ENCODE data around the gene AGTR1. TPM values are rescaled to one million over a fixed set of nuclear protein-coding genes. Genes with fewer than 3 reads are reported as not detected.

AGTR1 gene
- total RNA-seq, 1 experiment from 2014 or later, result not detected

GRCh38 chr3:148728753-148729152 lies 31.1 kb downstream of the AGTR1 start:
- CTCF ChIA-PET, result interaction anchor here (0.7 kb wide), 2 partner anchors 14 to 349 kb away, joined by 3 read pairs; no protein-coding TSS in a partner anchor

GRCh38 chr3:148729476-148730055 lies 31.9 kb downstream of the AGTR1 start:
- Mint-ChIP-seq H3K36me3 (ENCODE audit: insufficient read depth, unreplicated experiment) (no peaks in the 10 kb centered on the region), H3K27me3 (ENCODE audit: insufficient read depth, unreplicated experiment) (peaks cover 53% of the 10 kb centered on the region), H3K27ac (ENCODE audit: low read depth, unreplicated experiment) (no peak overlapping the region), H3K4me3 (ENCODE audit: unreplicated experiment) (no peak overlapping the region), H3K4me1 (ENCODE audit: insufficient read depth, unreplicated experiment) (no peaks in the 10 kb centered on the region), H3K9me3 (ENCODE audit: unreplicated experiment) (no peaks in the 10 kb centered on the region)
- TF ChIP-seq CTCF (IDR thresholded peaks at IDR 0.05; ENCODE audit: unreplicated experiment), result no peak
- CTCF ChIA-PET, result interaction anchor here (1.1 kb wide), 1 partner anchor 214 kb away, joined by 3 read pairs; no protein-coding TSS in a partner anchor
- DNase-seq (ENCODE audit: unreplicated experiment), result no peak
- intact Hi-C loops (cut with micrococcal nuclease), result no loop called here
- POLR2A ChIA-PET, result interaction anchor here (0.6 kb wide), 1 partner anchor 10 kb away, joined by 3 read pairs; no protein-coding TSS in a partner anchor
- BruUV-seq (replicated peaks), result no TSS peak

More at GRCh38 chr3:148728753-148729152, 31.1 kb downstream of the AGTR1 start:
- Mint-ChIP-seq H3K9me3 (ENCODE audit: unreplicated experiment) (no peaks in the 10 kb centered on the region), H3K4me1 (ENCODE audit: insufficient read depth, unreplicated experiment) (no peaks in the 10 kb centered on the region), H3K27ac (ENCODE audit: low read depth, unreplicated experiment) (no peak overlapping the region), H3K4me3 (ENCODE audit: unreplicated experiment) (no peak overlapping the region), H3K36me3 (ENCODE audit: insufficient read depth, unreplicated experiment) (no peaks in the 10 kb centered on the region), H3K27me3 (ENCODE audit: insufficient read depth, unreplicated experiment) (peaks cover 53% of the 10 kb centered on the region)
- intact Hi-C loops (cut with micrococcal nuclease), result no loop called here
- TF ChIP-seq CTCF (IDR thresholded peaks at IDR 0.05; ENCODE audit: unreplicated experiment), result no peak
- no TSS peak for BruUV-seq (replicated peaks)
- DNase-seq (ENCODE audit: unreplicated experiment), result no peak
- POLR2A ChIA-PET, result no interaction called here

GRCh38 chr3:148730676-148731075 lies 33.0 kb downstream of the AGTR1 start:
- POLR2A ChIA-PET, result no interaction called here
- no TSS peak for BruUV-seq (replicated peaks)

GRCh38 chr3:148735597-148735996 lies 37.9 kb downstream of the AGTR1 start:
- Mint-ChIP-seq H3K27me3 (ENCODE audit: insufficient read depth, unreplicated experiment) (peaks cover 61% of the 10 kb centered on the region), H3K4me3 (ENCODE audit: unreplicated experiment) (no peak overlapping the region), H3K36me3 (ENCODE audit: insufficient read depth, unreplicated experiment) (no peaks in the 10 kb centered on the region), H3K27ac (ENCODE audit: low read depth, unreplicated experiment) (no peak overlapping the region), H3K9me3 (ENCODE audit: unreplicated experiment) (no peaks in the 10 kb centered on the region), H3K4me1 (ENCODE audit: insufficient read depth, unreplicated experiment) (no peaks in the 10 kb centered on the region)
- BruUV-seq (replicated peaks), result no TSS peak
- intact Hi-C loops (cut with micrococcal nuclease), result no loop called here
- DNase-seq (ENCODE audit: unreplicated experiment), result no peak
- ChIA-PET POLR2A (no interaction called here), CTCF (interaction anchor here (0.6 to 0.7 kb wide), 2 partner anchors 37 to 387 kb away, joined by 3 read pairs; no protein-coding TSS in a partner anchor)
- no peak for TF ChIP-seq CTCF (IDR thresholded peaks at IDR 0.05; ENCODE audit: unreplicated experiment)

More at GRCh38 chr3:148730676-148731075, 33.0 kb downstream of the AGTR1 start:
- no peak for TF ChIP-seq CTCF (IDR thresholded peaks at IDR 0.05; ENCODE audit: unreplicated experiment)
- H3K36me3 Mint-ChIP-seq (ENCODE audit: insufficient read depth, unreplicated experiment), result no peaks in the 10 kb centered on the region
- no peaks in the 10 kb centered on the region for H3K4me1 Mint-ChIP-seq (ENCODE audit: insufficient read depth, unreplicated experiment)
- CTCF ChIA-PET, result interaction anchor here (1.1 to 1.3 kb wide), 2 partner anchors 11 to 213 kb away, joined by 3 to 5 read pairs; no protein-coding TSS in a partner anchor
- intact Hi-C loops (cut with micrococcal nuclease), result no loop called here
- H3K27me3 Mint-ChIP-seq (ENCODE audit: insufficient read depth, unreplicated experiment), result peaks cover 63% of the 10 kb centered on the region
- no peak overlapping the region for H3K4me3 Mint-ChIP-seq (ENCODE audit: unreplicated experiment)
- DNase-seq (ENCODE audit: unreplicated experiment), result no peak
- no peaks in the 10 kb centered on the region for H3K9me3 Mint-ChIP-seq (ENCODE audit: unreplicated experiment)
- no peak overlapping the region for H3K27ac Mint-ChIP-seq (ENCODE audit: low read depth, unreplicated experiment)
